Omental fat pad (tissue), 4 donors: Measurements from ENCODE around the gene GIPR. TPM values are rescaled to one million over a fixed set of nuclear protein-coding genes. Genes with fewer than 3 reads are reported as not detected.

ENCODE experiments used
- ATAC-seq: fragments of 150-250 bp; one replicate; pipeline ENCODE4 v1.9.1; 2016; ENCODE audit warnings: mild to moderate bottlenecking, moderate library complexity; ENCODE audit not compliant: low FRiP score
- DNase-seq: peaks from one replicate; pipeline ENCODE4 v3.0.0-alpha.2; 2019; ENCODE audit warnings: low spot score
- CTCF ChIP-seq, 3 donors: fragments of 450-650 bp; IDR thresholded peaks; one replicate each; pipeline ENCODE4 v1.5.1; 2016 to 2017; ENCODE audit warnings: antibody characterized with exemption in 3 of 3, mild to moderate bottlenecking in 3 of 3, moderate library complexity in 2 of 3
- total RNA-seq, 4 donors: library from RNA; depleted of rRNA; stranded (reverse); fragments of >200 nt; gene quantifications; one replicate each; pipeline ENCODE4 v1.1.0, GENCODE V29; 2016

GIPR gene
- total RNA-seq, 4 donors from 2014 or later: 1.1 to 8.7 (median 2.5) TPM

GRCh38 chr19:45693106-45693788, 25.2 kb downstream of the GIPR start:
- DNase-seq (peak; percentile 79), ATAC-seq (no peak)
- TF ChIP-seq CTCF (IDR thresholded peaks at IDR 0.05): peak in 1 of 3 donors; percentile 73

GRCh38 chr19:45701676-45702075, 33.7 kb downstream of the GIPR start:
- no peak for DNase-seq
- TF ChIP-seq CTCF (IDR thresholded peaks at IDR 0.05): no peak
- ATAC-seq: no peak

GRCh38 chr19:45705115-45705514, 37.1 kb downstream of the GIPR start:
- TF ChIP-seq CTCF (IDR thresholded peaks at IDR 0.05): no peak
- ATAC-seq (no peak), DNase-seq (no peak)

GRCh38 chr19:45705710-45706415, 37.8 kb downstream of the GIPR start:
- TF ChIP-seq CTCF (IDR thresholded peaks at IDR 0.05): no peak
- ATAC-seq: no peak
- no peak for DNase-seq

- DNase-seq: no peak
- ATAC-seq: no peak
- no peak for TF ChIP-seq CTCF (IDR thresholded peaks at IDR 0.05)
Observed at GRCh38 chr19:45710356-45711130, 42.5 kb downstream of the GIPR start.

- no peak for ATAC-seq
- no peak for TF ChIP-seq CTCF (IDR thresholded peaks at IDR 0.05)
Observed at GRCh38 chr19:45711851-45712698, 44.1 kb downstream of the GIPR start.

More at GRCh38 chr19:45711851-45712698, 44.1 kb downstream of the GIPR start:
- no peak for DNase-seq
